Activated CD4-positive, alpha-beta T cell treated with anti-CD3 and anti-CD28 coated beads, Interleukin-2, amount 50 U/mL, for 24 hours (primary cell): Measurements from ENCODE around the gene COL6A5.
"Not testable (repeated sequence)": the region's sequence is repeated elsewhere in the genome, so short reads cannot be mapped to it uniquely, and the experiment has no call there.

ENCODE experiments used
- DNase-seq, 2 donors: peaks; one replicate each; pipeline ENCODE4 v3.0.0-alpha.2; 2020; ENCODE audit warnings: low read depth in 1 of 2, low spot score in 1 of 2

Gene COL6A5

DNA sequence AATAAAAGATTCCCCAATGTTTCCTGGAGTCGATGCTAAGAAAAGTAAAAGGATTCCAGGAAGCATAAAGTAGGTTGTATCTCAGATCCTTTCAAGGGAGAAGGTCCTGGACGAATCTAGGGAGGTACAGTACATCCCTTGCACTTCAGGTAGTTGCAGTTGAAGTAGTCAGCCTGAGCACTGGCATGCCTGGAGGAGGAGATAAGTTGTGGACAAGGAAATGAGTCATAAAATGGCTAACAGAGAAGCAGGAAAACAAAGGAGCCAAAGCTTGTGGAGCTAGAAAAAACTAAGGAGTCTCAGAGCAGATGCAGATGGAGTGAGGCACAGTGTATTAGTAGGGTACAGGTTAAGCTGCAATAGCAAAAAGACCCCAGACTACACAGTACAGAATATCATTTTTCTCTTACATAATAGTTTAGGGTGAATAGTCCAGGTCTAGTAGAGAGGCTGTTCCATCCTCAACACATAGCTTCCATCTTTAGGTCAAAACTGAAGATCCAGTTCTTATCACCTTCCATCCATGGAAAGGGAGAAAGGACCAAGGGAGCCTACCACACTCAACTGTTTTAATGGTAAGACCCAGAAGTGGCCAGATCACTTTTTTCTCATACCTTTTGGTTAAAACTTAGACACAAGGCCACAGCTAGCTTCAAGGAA, 41.3 kb downstream of the COL6A5 start:
- no peak for DNase-seq

- no peak for DNase-seq
Observed at GRCh38 chr3:130389743-130390478, 44.4 kb downstream of the COL6A5 start.

- no peak for DNase-seq
Observed at GRCh38 chr3:130392266-130392665, 46.8 kb downstream of the COL6A5 start.

- no peak for DNase-seq
Observed at GRCh38 chr3:130393594-130393993, 48.1 kb downstream of the COL6A5 start.

GRCh38 chr3:130395331-130395730, 49.9 kb downstream of the COL6A5 start:
- no peak for DNase-seq

DNA sequence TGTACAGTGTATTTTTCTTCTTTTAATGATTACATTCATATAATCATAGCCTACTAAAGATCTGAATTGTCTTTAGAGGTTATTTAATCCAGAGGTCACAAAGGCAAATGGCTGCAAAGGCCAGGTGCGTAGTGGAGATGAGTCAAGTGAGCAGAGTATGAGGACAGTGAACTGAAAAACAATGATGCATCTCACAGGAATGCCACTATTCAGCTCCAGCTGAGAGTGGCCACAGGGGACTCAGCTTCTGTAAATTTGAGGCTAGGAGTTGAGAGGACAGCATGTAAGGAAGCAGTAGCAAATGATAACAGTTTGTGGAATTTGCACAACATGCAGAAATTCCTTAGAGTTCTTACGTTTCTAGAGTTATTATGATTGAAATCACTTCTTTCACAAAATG, 50.4 kb downstream of the COL6A5 start:
- no peak for DNase-seq

GRCh38 chr3:130404401-130404800, 58.9 kb downstream of the COL6A5 start:
- DNase-seq = no peak

DNA sequence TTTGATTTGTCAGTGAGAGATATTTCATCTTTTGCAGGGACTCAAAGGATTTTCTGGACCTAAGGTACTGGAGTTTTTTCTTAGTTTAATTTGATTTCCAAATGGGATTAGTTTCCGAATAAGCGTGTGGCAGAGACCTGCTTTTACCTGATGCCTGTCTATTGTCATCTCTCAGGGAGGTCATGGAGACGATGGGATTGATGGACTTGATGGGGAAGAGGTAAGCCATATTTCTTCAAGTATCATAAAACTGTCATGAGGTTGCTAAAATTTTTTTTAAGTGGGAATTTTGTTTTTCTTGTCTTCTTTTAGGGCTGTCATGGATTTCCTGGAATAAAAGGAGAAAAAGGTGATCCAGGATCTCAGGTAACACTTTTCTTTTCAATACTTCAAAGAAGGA, 60.5 kb downstream of the COL6A5 start:
- no peak for DNase-seq

DNA sequence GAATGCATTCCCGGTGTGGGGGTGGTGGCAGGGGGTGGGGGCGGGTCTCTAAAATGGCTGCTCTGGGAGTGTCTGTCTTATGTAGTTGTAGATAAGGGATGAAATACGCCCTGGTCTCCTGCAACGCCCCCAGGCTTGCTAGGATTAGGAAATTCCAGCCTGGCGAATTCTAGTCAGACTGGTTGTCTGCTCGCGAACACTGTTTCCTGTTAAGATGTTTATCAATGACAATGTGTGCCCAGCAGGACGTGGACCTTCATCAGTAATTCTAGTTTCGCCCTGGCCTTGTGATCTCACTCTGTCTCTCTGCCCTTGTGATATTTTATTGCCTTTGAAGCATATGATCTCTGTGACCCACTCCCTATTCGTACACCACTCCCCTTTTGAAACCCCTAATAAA, 62.8 kb downstream of the COL6A5 start:
- DNase-seq = not testable (repeated sequence)

DNA sequence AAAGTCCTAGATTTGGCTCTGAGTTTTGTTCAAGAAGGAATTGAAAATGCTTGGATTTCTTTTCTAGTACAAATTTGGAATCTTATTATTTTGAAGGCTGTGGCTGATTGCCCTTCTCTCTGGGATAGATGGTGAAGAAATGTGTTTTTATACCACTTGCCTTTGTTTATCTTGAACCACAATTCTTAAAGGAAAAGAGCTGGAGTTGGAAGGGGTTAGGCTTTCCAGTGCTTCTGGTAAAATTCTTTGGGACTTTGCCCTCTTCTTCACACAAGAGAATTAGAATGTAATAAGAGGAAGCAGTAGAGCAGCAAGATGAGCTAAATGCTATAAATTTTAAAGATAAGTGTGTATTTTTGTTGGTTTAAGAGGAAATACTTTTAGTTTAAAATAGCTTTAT, 65.8 kb downstream of the COL6A5 start:
- DNase-seq = no peak

- no peak for DNase-seq
Observed at GRCh38 chr3:130412991-130413560, 67.6 kb downstream of the COL6A5 start.

- DNase-seq = no peak
Observed at GRCh38 chr3:130414457-130414856, 69.0 kb downstream of the COL6A5 start.

DNA sequence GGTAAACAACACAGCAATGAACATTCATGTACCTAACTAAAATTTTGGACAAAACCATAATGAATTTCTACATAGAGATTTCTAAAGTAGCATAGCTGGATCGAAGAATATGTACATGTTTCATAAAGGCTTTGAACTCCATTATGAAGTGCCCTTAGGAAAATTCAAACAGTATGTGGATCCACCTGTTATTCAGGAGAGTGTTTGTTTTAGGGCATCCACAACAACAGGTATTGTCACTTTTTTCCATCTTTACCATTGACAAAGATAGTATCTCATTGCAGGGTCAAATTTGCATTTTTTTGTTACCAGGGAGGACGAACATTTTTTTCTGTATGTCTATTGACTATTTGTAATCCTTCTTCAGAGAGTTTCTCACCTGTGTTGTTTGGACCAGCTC, 75.0 kb downstream of the COL6A5 start:
- no peak for DNase-seq

GRCh38 chr3:130423064-130423463, 77.6 kb downstream of the COL6A5 start:
- DNase-seq = no peak

- no peak for DNase-seq
Observed at GRCh38 chr3:130424837-130425236, 79.4 kb downstream of the COL6A5 start.

GRCh38 chr3:130425484-130425883, 80.0 kb downstream of the COL6A5 start:
- no peak for DNase-seq

- DNase-seq = no peak
Observed at GRCh38 chr3:130426206-130426605, 80.7 kb downstream of the COL6A5 start.

GRCh38 chr3:130428871-130429712, 83.6 kb downstream of the COL6A5 start:
- DNase-seq = no peak

DNA sequence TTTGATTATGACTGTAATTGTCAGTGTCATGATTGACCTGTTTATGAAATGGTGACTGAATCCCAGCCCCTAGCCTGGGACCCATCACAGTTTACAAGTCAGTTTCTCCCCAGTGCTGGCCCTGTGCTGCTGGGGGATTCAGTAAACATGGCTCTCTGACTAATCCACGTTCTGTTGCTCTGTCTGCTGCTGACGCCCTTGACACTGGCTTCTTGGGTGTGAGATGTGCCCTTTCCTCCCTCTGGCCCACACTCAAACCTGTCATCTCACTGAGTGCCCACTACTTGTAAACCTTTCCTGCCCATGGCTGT, 84.2 kb downstream of the COL6A5 start:
- DNase-seq = no peak

- DNase-seq = no peak
Observed at GRCh38 chr3:130430266-130430665, 84.8 kb downstream of the COL6A5 start.

DNA sequence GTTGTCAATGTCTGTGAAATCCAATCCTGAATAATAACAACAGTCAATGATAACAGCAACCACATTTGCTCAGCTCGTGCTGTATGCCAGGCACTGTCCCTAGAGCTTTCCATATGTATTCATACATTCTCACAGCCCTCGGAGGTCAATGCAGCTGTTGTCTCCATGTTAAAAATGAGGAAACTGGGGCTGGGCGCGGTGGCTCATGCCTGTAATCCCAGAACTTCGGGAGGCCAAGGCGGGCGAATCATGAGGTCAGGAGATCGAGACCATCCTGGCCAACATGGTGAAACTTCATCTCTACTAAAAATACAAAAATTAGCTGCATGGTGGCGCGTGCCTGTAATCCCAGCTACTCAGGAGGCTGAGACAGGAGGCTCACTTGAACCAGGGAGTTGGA, 86.6 kb downstream of the COL6A5 start:
- DNase-seq = not testable (repeated sequence)

- no peak for DNase-seq
Observed at GRCh38 chr3:130433306-130433705, 87.8 kb downstream of the COL6A5 start.
